Body of pancreas (tissue), 4 donors: Measurements from ENCODE around the gene SPRYD4. TPM values are rescaled to one million over a fixed set of nuclear protein-coding genes. Genes with fewer than 3 reads are reported as not detected.
A peak's percentile ranks its signal among the peaks of the same experiment; 100 is the strongest.

ENCODE experiments used
- ATAC-seq: fragments of 150-250 bp; one replicate; pipeline ENCODE4 v1.9.1; 2016
- DNase-seq, 4 donors: peaks; one replicate each; pipeline ENCODE4 v3.0.0-alpha.2; 2019
- H3K27ac ChIP-seq, 4 donors: fragments of 200-600 bp; sonication (generic); 1 replicate in 3 of 4; 2 replicates in 1 of 4; pipeline versions ENCODE4 v1.5.1 to v1.6.1; 2016 to 2019; ENCODE audit warnings: mild to moderate bottlenecking in 1 of 4, mixed read lengths in 1 of 4, moderate library complexity in 1 of 4
- H3K27me3 ChIP-seq, 2 donors: fragments of 200-600 bp; sonication (generic); one replicate each; pipeline ENCODE4 v1.6.0; 2016; ENCODE audit warnings: mild to moderate bottlenecking in 1 of 2
- H3K36me3 ChIP-seq, 2 donors: fragments of 200-600 bp; sonication (generic); replicated peaks in 1 of 2; 2 replicates each; pipeline ENCODE4 v1.5.1; 2016; ENCODE audit warnings: low read depth in 2 of 2; ENCODE audit not compliant: insufficient read depth in 1 of 2
- H3K4me1 ChIP-seq: fragments of 200-600 bp; sonication (generic); one replicate; pipeline ENCODE4 v1.6.0; 2016
- H3K4me3 ChIP-seq, 2 donors: fragments of 200-600 bp; sonication (generic); 1 replicate in 1 of 2; 2 replicates in 1 of 2; pipeline ENCODE4 v1.5.1; 2016 to 2019
- H3K9me3 ChIP-seq, 3 donors: fragments of 200-600 bp; sonication (generic); 1 replicate in 2 of 3; 2 replicates in 1 of 3; pipeline ENCODE4 v1.5.1; 2016
- CTCF ChIP-seq, 7 experiments: fragments of 450-650 bp in 4 of 7; fragments of 200-600 bp in 3 of 7; sonication (generic) in 3 of 7; IDR thresholded peaks; one replicate each; pipeline ENCODE4 v1.5.1; 2016 to 2019; ENCODE audit warnings: antibody characterized with exemption in 7 of 7
- POLR2A ChIP-seq, 3 donors: fragments of 450-650 bp; IDR thresholded peaks; one replicate each; pipeline ENCODE4 v1.6.1; 2016; ENCODE audit warnings: antibody characterized with exemption in 3 of 3, mild to moderate bottlenecking in 2 of 3
- WGBS, 2 donors: methylation state at CpG; one replicate each; pipeline ENCODE4 v1.1.5; 2017; 5-methylcytosine and 5-hydroxymethylcytosine counted together
- intact Hi-C: fragments of 100-400 bp; cut with DNase I; formaldehyde crosslinking; loops from one replicate; pipeline ENCODE4 v1.15.1; 2023
- total RNA-seq, 2 donors: library from RNA; depleted of rRNA; stranded (reverse); fragments of >200 nt; gene quantifications; one replicate each; pipeline ENCODE4 v1.1.0, GENCODE V29; 2016

Gene SPRYD4
- total RNA-seq, 2 donors from 2014 or later, result 1.6 to 2.1 TPM

- TF ChIP-seq POLR2A (IDR thresholded peaks at IDR 0.05) (no peak), CTCF (IDR thresholded peaks at IDR 0.05) (no peak)
- no peaks in the 10 kb centered on the region for H3K9me3 ChIP-seq
- WGBS, 2 donors, result 85 to 86% methylated on average over 4 to 5 of the region's 5 CpGs
- H3K36me3 ChIP-seq, result no peaks in the 10 kb centered on the region
- intact Hi-C loops, result loop anchor here (10.0 kb wide), 1 partner anchor 140 kb away; the partner anchor contains the start of gene CNPY2
- no peak within 1 kb of the TSS for H3K27ac ChIP-seq
- no peak for ATAC-seq
- peaks cover 13% of the 10 kb centered on the region for H3K4me1 ChIP-seq
- DNase-seq, result no peak
- no peaks in the 10 kb centered on the region for H3K27me3 ChIP-seq
- H3K4me3 ChIP-seq, result no peak within 1 kb of the TSS
These were observed 13.8 kb upstream of the SPRYD4 start, which contains the start of gene MIP for GRCh38 chr12:56454557-56454956. MIP (minus strand) TSS chr12:56454657; CDS start chr12:56454613, 44 bp downstream.

- ATAC-seq, result no peak
- H3K27ac ChIP-seq, result no peak overlapping the region
- no peaks in the 10 kb centered on the region for H3K9me3 ChIP-seq
- H3K4me3 ChIP-seq, result no peak overlapping the region
- intact Hi-C loops, result loop anchor here (10.0 kb wide), 1 partner anchor 143 kb away; the partner anchor contains the start of gene CNPY2
- H3K27me3 ChIP-seq, result no peaks in the 10 kb centered on the region
- H3K36me3 ChIP-seq, result no peaks in the 10 kb centered on the region
- DNase-seq, result peak in 1 of 4 donors; percentile 44
- 48 to 50% methylated on average over 4 of the region's 4 CpGs for WGBS, 2 donors
- TF ChIP-seq CTCF (IDR thresholded peaks at IDR 0.05) (no peak), POLR2A (IDR thresholded peaks at IDR 0.05) (no peak)
- peaks cover 7% of the 10 kb centered on the region for H3K4me1 ChIP-seq
These were observed 10.6 kb upstream of the SPRYD4 start for GRCh38 chr12:56457817-56458216.

- Histone ChIP-seq H3K4me1 (peaks cover 15% of the 10 kb centered on the region), H3K4me3 (no peak overlapping the region), H3K27me3 (no peaks in the 10 kb centered on the region), H3K27ac (no peak overlapping the region), H3K9me3 (no peaks in the 10 kb centered on the region), H3K36me3 (no peaks in the 10 kb centered on the region)
- TF ChIP-seq CTCF (IDR thresholded peaks at IDR 0.05), result no peak
- TF ChIP-seq POLR2A (IDR thresholded peaks at IDR 0.05), result no peak
- ATAC-seq (no peak), DNase-seq (no peak)
- WGBS, 2 donors, result 70 to 81% methylated on average over 11 of the region's 11 CpGs
- intact Hi-C loops, result no loop called here
These were observed 6.9 kb upstream of the SPRYD4 start for GRCh38 chr12:56461235-56462159.

GRCh38 chr12:56462565-56462964, 5.8 kb upstream of the SPRYD4 start:
- TF ChIP-seq CTCF (IDR thresholded peaks at IDR 0.05), result no peak
- TF ChIP-seq POLR2A (IDR thresholded peaks at IDR 0.05), result no peak
- Histone ChIP-seq H3K4me3 (no peak overlapping the region), H3K9me3 (no peaks in the 10 kb centered on the region), H3K27me3 (no peaks in the 10 kb centered on the region), H3K4me1 (peaks cover 15% of the 10 kb centered on the region), H3K27ac (no peak overlapping the region), H3K36me3 (no peaks in the 10 kb centered on the region)
- ATAC-seq (no peak), DNase-seq (no peak)
- intact Hi-C loops, result no loop called here
